Fibroblast of gingiva (primary cell): ENCODE results near the gene NELFCD.
"Not testable (repeated sequence)": the region's sequence is repeated elsewhere in the genome, so short reads cannot be mapped to it uniquely, and the experiment has no call there.

ENCODE experiments used
- DNase-seq: peaks from one replicate; pipeline ENCODE4 v3.0.0-alpha.2; 2011; ENCODE audit warnings: low read depth

The NELFCD gene

DNA sequence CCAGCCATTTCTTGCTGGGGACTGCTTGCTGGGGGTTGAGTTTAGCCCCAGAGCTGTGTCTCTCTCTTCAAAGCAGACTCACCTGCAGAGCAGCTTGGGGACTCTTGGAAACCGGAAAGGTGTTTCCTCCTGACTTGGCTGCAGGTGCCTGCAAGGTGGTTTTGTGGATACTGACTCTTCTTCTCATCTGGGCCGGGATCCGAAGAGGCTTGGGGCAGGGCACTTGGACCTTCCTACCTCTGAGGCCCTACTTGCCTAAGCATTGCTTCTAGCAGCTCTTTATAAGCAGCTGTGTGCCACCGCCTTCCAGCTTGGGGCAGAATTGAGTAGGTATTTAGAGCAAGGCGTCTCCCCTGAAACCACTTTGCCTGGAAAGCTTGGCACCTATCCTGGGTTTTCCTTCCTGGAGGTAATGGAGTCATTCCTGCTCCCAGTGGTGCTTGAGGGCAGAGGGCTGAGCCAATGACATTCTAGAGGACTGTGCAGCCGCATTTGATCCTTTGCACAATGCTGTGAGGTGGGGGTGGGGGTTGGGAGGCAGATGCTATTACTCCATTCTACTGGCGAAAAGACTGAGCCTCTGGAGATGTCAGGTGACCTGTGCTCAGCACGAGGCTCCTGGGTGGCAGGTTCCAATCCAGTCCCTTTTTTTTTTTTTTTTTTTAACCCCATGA lies 29.4 kb downstream of the NELFCD start:
- DNase-seq, result no peak

- peak; percentile 86 for DNase-seq
These were observed 30.2 kb downstream of the NELFCD start for GRCh38 chr20:59010995-59011873.

DNA sequence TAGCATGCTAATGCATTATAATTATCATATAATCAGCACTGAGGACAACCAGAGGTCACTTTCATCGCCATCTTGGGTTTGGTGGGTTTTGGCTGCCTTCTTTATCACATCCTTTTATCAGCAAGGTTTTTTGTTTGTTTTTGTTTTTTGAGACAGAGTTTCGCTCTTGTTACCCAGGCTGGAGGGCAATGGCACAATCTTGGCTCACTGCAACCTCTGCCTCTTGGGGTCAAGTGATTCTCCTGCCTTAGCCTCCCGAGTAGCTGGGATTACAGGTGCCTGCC lies 30.8 kb downstream of the NELFCD start:
- DNase-seq, result not testable (repeated sequence)

- DNase-seq, result no peak
These were observed 32.2 kb downstream of the NELFCD start for GRCh38 chr20:59013031-59013951.

GRCh38 chr20:59013959-59014608 lies 33.0 kb downstream of the NELFCD start:
- DNase-seq, result no peak

- no peak for DNase-seq
These were observed 33.8 kb downstream of the NELFCD start for GRCh38 chr20:59014680-59015389.

GRCh38 chr20:59015411-59015810 lies 34.4 kb downstream of the NELFCD start:
- no peak for DNase-seq

GRCh38 chr20:59015812-59016711 lies 35.0 kb downstream of the NELFCD start:
- DNase-seq, result no peak

DNA sequence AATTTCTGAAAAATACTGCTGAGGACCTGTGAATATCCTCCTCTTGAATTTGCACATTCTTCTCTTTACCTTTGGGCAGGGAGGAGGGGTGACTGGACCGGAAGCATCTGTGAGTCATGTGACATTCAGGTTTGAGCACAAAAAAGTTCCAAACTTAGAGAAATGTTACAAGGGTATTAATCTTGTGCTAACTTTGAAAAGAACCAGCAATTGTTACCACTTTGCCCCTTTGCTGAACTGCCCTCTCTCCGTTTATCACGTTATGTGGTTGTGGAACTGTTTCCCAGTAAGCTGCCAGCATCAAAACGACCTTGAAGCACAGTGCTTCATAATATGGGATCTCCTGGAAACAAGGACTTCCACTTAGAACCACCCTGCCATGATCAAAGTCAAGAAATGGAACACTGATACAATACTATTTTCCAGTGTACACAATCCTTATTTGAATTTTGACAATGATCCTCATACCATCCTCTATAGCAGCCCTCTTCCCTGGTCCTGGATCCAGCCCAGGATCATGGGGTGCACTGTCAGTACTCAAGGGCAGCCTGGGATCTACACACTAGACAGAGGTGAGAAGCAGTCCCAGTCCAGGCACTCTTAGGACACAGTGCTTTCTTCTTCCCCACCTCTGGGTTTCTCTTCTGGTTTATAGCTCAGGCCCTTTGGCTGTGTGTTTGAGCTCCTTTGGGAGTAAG lies 35.9 kb downstream of the NELFCD start:
- DNase-seq, result no peak

DNA sequence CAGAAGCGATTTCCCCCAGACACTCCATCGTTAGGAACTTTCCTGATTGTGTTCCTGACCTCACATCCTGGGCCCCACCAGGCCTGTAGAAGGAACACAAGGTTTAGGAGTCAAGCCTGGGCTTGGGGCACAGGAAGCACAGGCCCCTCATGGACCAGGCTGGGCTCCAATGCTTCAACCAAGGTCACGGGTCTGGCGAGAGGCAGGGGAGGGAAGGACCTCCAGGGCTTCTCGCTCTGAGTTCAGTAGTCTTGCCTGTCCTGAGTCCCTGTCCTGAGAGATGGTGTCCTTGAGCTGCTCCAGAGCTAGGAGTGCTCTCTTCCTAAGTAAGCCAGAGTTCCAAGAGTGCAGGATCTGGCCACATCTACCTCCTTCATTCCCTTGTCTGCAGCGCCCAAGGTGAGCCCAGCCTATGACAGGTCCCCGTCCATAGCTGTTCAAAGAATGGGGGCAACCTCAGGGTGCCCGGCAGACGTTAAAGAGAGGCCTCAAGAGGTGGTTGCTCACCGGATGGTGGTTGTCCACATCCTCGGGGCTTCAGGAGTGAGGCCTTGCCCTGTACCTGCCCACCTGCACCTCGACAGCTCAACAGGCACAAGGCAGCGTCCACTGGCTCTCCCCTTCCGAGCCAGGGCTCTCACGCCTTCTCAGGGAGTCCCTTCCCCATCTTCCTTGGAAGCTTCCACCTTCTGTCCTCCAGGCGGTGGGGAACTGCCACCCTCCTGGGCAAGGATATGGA lies 36.6 kb downstream of the NELFCD start:
- no peak for DNase-seq

DNA sequence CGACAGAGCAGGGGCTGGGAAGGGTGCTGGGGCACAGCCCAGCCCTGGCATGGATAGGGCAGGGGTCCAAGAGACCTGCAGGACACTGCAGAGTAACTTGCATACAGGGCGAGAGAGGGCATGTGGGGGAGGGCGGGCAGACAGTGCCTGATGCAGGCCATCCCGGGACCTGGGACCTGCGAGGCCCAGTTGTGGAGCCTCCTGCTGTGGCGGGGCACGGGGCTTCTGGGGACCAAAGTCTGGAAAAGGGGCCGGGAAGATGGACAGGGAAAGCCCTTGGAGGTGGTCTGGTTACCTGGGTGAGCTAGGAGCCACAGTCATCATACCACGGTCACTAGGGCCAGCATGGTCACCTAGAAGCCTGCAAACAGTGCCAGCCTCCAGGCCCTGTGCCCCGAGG lies 37.8 kb downstream of the NELFCD start:
- no peak for DNase-seq

GRCh38 chr20:59019217-59019616 lies 38.2 kb downstream of the NELFCD start, which contains the start of gene TUBB1:
Gene TUBB1 (plus strand): TSS chr20:59019429. CDS start chr20:59019523, 94 bp downstream.
- no peak for DNase-seq

DNA sequence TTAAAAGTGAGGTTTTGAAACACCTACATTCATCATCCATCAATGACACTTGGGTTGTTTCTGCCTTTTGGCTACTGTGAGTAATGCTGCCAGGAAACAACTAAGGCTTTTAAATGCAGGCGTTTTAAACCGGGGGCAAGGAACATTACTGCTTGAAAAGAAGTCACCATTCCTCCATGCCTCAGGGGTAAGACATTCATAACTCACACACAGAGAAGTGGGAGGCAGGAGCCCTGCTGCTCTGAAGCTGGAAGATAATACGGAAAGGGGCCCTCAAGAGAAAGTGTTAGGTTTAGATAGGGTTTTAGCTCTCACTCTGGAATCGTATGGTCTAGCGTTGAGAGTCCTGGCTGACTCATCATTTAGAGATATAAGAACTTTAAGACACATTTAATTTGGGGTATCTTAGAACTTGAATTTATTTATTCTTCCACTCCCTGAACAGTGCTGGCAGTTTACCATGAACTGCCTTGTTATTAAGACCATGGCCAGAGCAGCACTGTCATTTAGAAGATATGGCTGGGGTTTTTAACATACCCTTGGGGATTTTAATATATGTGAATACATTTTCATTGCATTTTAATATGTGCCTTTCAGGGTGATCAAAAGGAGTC lies 40.0 kb downstream of the NELFCD start:
- DNase-seq, result no peak

DNA sequence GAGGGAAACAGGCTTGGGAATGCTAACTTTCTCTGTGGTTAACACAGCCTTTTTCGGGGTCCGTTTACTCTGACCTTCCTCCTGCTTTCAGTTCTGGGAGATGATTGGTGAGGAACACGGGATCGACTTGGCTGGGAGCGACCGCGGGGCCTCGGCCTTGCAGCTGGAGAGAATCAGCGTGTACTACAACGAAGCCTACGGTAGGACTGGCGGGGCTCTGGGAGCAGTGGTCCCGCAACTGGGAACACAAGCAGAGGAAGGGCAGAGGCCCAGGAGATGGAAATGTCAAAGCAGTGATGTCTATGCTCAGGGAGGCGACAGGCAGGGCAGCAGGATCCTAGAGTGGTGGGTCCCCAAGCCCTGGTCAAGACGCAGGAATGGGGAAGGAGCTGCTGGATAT lies 41.7 kb downstream of the NELFCD start:
- DNase-seq, result no peak

GRCh38 chr20:59023616-59024015 lies 42.6 kb downstream of the NELFCD start:
- DNase-seq, result no peak

- DNase-seq, result no peak
These were observed 43.1 kb downstream of the NELFCD start for GRCh38 chr20:59024111-59024530.

- DNase-seq, result no peak
These were observed 44.0 kb downstream of the NELFCD start for GRCh38 chr20:59025086-59025485.

- DNase-seq, result no peak
These were observed 44.5 kb downstream of the NELFCD start for GRCh38 chr20:59025511-59025910.
